Germinal center (tissue), 1 donor: ENCODE results near the gene ZNF324B.
"Not testable (repeated sequence)": the region's sequence is repeated elsewhere in the genome, so short reads cannot be mapped to it uniquely, and the experiment has no call there.

Experiments
- DNase-seq: peaks from one replicate; pipeline ENCODE4 v3.0.0; 2012; ENCODE audit warnings: mixed read lengths, low spot score

ZNF324B gene

GRCh38 chr19:58455306-58455705 is 3.9 kb downstream of the ZNF324B start:
- DNase-seq, result no peak

DNA sequence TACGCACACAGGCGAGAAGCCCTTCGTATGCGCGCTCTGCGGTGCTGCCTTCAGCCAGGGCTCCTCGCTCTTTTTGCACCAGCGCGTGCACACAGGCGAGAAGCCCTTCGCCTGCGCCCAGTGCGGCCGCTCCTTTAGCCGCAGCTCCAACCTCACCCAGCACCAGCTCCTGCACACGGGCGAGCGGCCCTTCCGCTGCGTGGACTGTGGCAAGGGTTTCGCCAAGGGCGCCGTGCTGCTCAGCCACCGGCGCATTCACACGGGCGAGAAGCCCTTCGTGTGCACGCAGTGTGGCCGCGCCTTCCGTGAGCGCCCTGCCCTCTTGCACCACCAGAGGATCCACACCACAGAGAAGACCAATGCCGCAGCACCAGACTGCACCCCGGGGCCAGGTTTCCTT is 4.7 kb downstream of the ZNF324B start:
- DNase-seq, result no peak

- no peak for DNase-seq
Observed at GRCh38 chr19:58460039-58460438, 8.6 kb downstream of the ZNF324B start.

GRCh38 chr19:58466089-58466759 is 14.8 kb downstream of the ZNF324B start:
- DNase-seq, result no peak

DNA sequence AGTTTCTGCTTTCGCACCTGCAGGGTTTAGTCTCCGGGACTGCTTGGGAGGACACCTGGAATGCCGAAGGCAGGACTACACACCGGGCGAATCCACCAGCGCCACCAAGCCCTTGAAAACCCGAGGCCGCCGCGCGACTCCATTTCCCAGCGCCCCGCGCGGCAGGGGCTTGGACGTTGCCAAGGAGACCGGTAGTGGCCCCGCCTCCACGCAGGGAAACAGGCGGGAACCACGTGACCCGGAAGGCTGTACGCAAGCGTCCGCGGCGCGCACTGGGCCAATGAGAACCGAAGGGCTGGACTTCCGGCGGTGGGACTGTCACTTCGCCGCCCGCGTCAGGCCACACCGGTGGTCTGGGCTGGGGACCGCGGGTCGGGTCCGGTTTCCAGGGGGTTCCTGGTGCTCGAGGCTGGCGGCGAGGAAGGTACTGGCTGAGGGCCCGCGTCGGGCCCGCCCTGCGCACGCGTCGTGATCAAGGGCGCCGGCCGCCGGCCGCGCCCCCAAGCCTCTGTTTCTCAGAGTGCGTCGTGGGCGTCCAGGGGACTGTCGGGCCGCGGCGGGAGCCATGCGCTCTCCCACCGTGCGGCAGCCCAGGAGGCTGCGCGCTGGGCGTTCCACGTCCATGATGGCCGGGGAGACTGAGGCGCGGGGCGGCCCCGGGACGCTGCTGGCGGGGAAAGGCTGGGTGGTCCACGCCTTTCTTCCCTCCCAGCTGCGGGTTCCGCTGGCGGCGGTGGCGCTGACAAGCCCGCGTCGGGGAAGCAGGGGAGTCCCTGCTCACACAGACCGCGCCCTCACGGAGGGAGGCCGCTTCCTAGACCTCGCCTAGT is 15.6 kb downstream of the ZNF324B start, which contains the start of gene ZNF324:
Gene ZNF324 (plus strand): TSS at position 321 of the 830 bp plus-strand sequence. CDS start 2,106 bp downstream, outside the sequence.
- DNase-seq, result peak; percentile 97

DNA sequence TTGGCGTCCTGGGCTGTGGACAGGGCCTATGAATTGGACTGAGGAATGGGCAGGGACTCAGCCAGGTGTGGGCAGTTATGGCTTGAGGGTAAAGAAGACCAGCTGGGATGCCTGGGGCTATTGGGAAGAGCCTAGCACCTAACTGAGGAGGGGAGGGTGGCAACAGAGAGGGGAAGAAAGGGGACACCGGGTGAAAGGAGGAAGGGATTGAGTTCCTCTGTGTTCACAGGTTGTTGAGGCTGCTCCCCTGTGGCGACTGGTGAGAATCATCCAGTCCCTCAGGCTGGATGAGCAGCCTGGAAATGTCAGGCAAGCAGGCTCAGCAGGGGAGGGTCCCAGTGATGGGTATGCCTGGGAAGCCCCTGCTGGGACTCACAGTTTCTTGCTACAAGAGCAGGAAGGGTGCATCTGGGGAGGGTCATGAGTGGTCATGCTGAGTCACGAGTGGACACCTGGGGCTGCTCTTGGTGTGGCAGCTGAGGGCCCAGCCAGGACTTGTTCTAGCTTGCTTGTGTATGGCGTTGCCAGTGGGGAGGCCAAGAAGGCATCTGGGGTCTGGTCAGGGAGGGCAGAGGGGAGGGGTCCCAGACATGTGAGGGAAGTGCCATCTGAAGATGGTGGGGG is 16.9 kb downstream of the ZNF324B start:
- DNase-seq, result no peak

- DNase-seq, result no peak
Observed at GRCh38 chr19:58469241-58470013, 18.0 kb downstream of the ZNF324B start.

- DNase-seq, result not testable (repeated sequence)
Observed at GRCh38 chr19:58470837-58471543, 19.6 kb downstream of the ZNF324B start.

- no peak for DNase-seq
Observed at GRCh38 chr19:58471736-58472135, 20.3 kb downstream of the ZNF324B start.

- DNase-seq, result no peak
Observed at GRCh38 chr19:58473775-58474174, 22.4 kb downstream of the ZNF324B start.

- no peak for DNase-seq
Observed at GRCh38 chr19:58474291-58474996, 23.0 kb downstream of the ZNF324B start.

DNA sequence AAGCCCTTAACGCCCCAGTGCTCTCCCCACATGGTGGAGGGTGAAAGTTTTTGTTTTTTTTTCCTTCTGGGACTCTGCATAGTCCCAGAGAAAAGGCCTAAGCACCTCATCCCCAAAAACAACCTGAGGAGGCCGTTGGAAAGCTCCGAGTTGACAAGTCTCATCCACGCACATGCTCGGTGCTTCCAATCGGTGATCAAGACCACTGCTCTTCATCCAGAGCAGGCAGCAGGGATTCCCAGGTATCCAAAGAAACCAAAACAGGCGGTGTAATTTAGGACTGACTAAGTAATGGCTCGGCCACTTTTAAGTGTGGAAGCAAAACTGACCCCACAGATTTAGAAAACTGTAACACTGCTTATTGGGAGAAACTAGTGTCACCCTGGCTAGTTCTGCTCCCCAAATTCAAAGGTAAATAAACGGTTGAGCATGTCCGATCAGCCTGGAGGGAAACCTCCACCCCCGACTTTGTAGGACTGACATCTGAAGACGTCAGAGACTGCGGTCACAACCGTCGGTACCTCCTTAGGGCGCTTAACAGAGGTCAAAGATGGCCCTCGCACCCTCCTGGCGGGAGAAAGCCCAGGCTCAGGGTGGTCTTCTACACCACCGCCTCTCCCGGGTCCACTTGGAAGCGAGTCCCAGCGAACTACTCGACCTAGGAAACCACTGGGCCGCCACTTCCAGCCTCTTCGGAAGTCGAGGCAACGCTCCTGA is 23.7 kb downstream of the ZNF324B start:
- DNase-seq, result no peak

- DNase-seq, result peak; percentile 96
Observed at GRCh38 chr19:58475714-58476497, 24.5 kb downstream of the ZNF324B start, which contains the start of gene ZNF446. ZNF446 (plus strand) TSS chr19:58476352; CDS start chr19:58477219, 867 bp downstream.

GRCh38 chr19:58476498-58477015 is 25.1 kb downstream of the ZNF324B start:
- DNase-seq, result peak; percentile 27

- DNase-seq, result no peak
Observed at GRCh38 chr19:58477130-58477529, 25.7 kb downstream of the ZNF324B start.

- DNase-seq, result no peak
Observed at GRCh38 chr19:58477871-58478270, 26.4 kb downstream of the ZNF324B start.

DNA sequence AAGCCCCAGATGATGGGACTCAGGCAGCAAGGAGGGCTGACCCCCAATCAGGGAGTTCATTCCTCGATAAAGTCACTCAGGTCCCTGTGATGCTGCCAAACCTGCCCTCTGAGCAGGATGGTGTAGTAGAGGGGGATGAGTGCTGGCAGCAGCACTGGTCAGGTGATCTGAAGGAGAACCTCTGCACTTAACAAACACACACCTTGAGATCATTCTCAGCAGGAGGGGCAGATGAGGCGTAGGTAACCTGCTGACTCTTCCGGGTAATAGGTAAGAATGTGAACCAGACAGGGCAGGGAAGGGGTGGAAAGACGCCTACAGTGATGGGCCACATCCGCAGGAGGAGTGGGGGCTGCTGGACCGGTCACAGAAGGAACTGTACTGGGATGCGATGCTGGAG is 27.9 kb downstream of the ZNF324B start:
- no peak for DNase-seq

DNA sequence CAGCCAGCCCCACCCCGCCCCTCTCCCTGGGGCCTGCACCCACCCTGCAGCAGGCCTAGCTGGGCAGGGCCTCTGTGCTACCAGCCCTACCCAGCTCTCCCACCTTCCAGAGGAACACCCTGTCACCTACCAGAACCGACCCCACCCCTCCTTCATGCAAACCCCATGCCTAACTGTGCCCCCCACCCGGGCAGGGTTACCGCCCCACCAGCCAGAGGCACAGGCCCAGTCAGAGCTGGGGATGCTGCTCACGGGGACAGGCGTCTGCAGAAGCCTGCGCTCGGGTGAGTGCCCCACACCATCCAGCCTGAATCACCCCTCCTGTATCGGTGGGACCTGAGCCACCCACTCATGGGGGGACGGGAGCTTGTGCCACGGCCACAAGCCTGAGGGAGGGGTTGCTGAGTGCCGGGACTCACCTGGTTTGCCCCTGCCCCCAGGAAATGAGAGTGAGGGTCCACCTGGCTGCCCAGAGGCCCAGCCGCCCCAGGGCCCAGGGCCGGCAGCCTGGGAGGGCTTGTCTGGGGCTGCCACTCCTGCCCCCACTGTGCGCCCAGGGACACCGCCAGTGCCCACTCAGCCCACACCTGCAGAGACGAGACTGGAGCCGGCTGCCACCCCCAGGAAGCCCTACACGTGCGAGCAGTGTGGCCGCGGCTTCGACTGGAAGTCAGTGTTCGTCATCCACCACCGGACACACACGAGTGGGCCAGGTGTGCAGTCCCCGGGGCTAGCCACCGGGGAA is 28.5 kb downstream of the ZNF324B start:
- DNase-seq, result no peak
